GM12878 (cell line): ENCODE results near the gene IL10RA. TPM values are rescaled to one million over a fixed set of nuclear protein-coding genes. Genes with fewer than 3 reads are reported as not detected.

ENCODE experiments used
- ATAC-seq: fragments of 200-7000 bp; cut with Tn5 transposase; 3 replicates; pipeline ENCODE4 v1.9.1; 2020; ENCODE audit warnings: mild to moderate bottlenecking, moderate library complexity
- BruUV-seq: library from RNA; stranded (reverse); fragments of 400-500 nt; replicated peaks from 2 replicates; lab custom pipeline; 2021; lab: Mats Ljungman, UMichigan
- CTCF ChIA-PET: fragments of 300-600 bp; sonication (Branson Sonifier 250); formaldehyde crosslinking; extraction: SDS; loops from one replicate; lab custom pipeline; 2021; ENCODE audit warnings: inconsistent platforms; lab: Yijun Ruan, JAX
- POLR2A ChIA-PET: fragments of 350-600 bp; formaldehyde crosslinking; extraction: SDS; loops from one replicate; lab custom pipeline; 2021; ENCODE audit warnings: inconsistent platforms; lab: Charles Lee
- RAD21 ChIA-PET: fragments of 300-600 bp; sonication (Branson Sonifier 250); formaldehyde crosslinking; loops from one replicate; lab custom pipeline; 2023; ENCODE audit warnings: antibody characterized with exemption; ENCODE audit not compliant: unreplicated experiment; lab: Charles Lee
- SMC1A ChIA-PET: fragments of 300-600 bp; sonication (Branson Sonifier 250); formaldehyde crosslinking; loops from one replicate; lab custom pipeline; 2023; ENCODE audit not compliant: unreplicated experiment, uncharacterized antibody; lab: Charles Lee
- DNase-seq: peaks from one replicate; pipeline ENCODE4 v3.0.0-alpha.2; 2011; ENCODE audit warnings: low read depth, low spot score
- FAIRE-seq: peaks from 3 replicates; lab custom pipeline; 2011; peaks lifted over from hg19 to GRCh38; lab: Jason Lieb, UNC
- H2AFZ ChIP-seq: 2 replicates; pipeline ENCODE4 v1.6.0; 2011; ENCODE audit warnings: low read depth, low read length, control low read depth; ENCODE audit not compliant: control insufficient read depth
- H3K27ac ChIP-seq: 2 replicates; pipeline ENCODE4 v1.5.1; 2011; ENCODE audit warnings: control low read depth; ENCODE audit not compliant: control insufficient read depth, insufficient read depth
- H3K27me3 ChIP-seq, 2 experiments: replicated peaks in 1 of 2; 2 replicates each; pipeline versions ENCODE4 v1.6.0 to v1.6.1; 2011; ENCODE audit warnings: low read length in 1 of 2; ENCODE audit not compliant: control insufficient read depth in 2 of 2, insufficient read depth in 2 of 2
- H3K36me3 ChIP-seq, 2 experiments: 2 replicates each; pipeline ENCODE4 v1.5.1; 2011; ENCODE audit warnings: low read length in 1 of 2; ENCODE audit not compliant: control insufficient read depth in 2 of 2, insufficient read depth in 2 of 2
- H3K4me1 ChIP-seq: 2 replicates; pipeline ENCODE4 v1.6.1; 2011; ENCODE audit warnings: mild to moderate bottlenecking, low read length, moderate library complexity, mixed read lengths; ENCODE audit not compliant: control insufficient read depth, insufficient read depth
- H3K4me2 ChIP-seq: 2 replicates; pipeline ENCODE4 v1.6.0; 2011; ENCODE audit warnings: control low read depth; ENCODE audit not compliant: control insufficient read depth, insufficient read depth
- H3K4me3 ChIP-seq: fragments of 200-600 bp; sonication (generic); 2 replicates; pipeline ENCODE4 v1.5.1; 2016
- H3K79me2 ChIP-seq: 2 replicates; pipeline ENCODE4 v1.6.0; 2011; ENCODE audit warnings: low read length; ENCODE audit not compliant: control insufficient read depth, insufficient read depth
- H3K9ac ChIP-seq: 2 replicates; pipeline ENCODE4 v1.8.0; 2011; ENCODE audit warnings: low read length, control low read depth, mixed read lengths; ENCODE audit not compliant: control insufficient read depth, insufficient read depth
- H3K9me3 ChIP-seq: replicated peaks from 3 replicates; pipeline ENCODE4 v1.5.1; 2011; ENCODE audit warnings: mild to moderate bottlenecking, low read length; ENCODE audit not compliant: control insufficient read depth, insufficient read depth
- H4K20me1 ChIP-seq: 2 replicates; pipeline ENCODE4 v1.6.0; 2011; ENCODE audit not compliant: control insufficient read depth, insufficient read depth
- BACH1 ChIP-seq: fragments of 450-650 bp; IDR thresholded peaks from 2 replicates; pipeline ENCODE4 v1.6.1; 2017; ENCODE audit warnings: mild to moderate bottlenecking, borderline replicate concordance
- BCL11A ChIP-seq: IDR thresholded peaks from 2 replicates; pipeline ENCODE4 v1.6.1; 2011; ENCODE audit warnings: low read depth, low read length
- CEBPB ChIP-seq, 2 experiments: fragments of 150-350 bp in 1 of 2; IDR thresholded peaks; 2 replicates each; pipeline ENCODE4 v1.6.1; 2012 to 2014; ENCODE audit warnings: low read depth in 2 of 2, low read length in 2 of 2, borderline replicate concordance in 1 of 2, inconsistent platforms in 1 of 2
- CREB1 ChIP-seq: IDR thresholded peaks from 2 replicates; pipeline ENCODE4 v1.6.1; 2012; ENCODE audit warnings: low read depth, mild to moderate bottlenecking, inconsistent platforms
- CREM ChIP-seq: IDR thresholded peaks from 2 replicates; pipeline ENCODE4 v1.6.1; 2014; ENCODE audit warnings: antibody characterized with exemption, low read depth
- JUNB ChIP-seq: IDR thresholded peaks from 2 replicates; pipeline ENCODE4 v1.6.1; 2016; ENCODE audit warnings: antibody characterized with exemption, mild to moderate bottlenecking
- LARP7 ChIP-seq: fragments of 450-650 bp; IDR thresholded peaks from 2 replicates; pipeline ENCODE4 v1.6.1; 2017; ENCODE audit warnings: mild to moderate bottlenecking
- MAX ChIP-seq: IDR thresholded peaks from 2 replicates; pipeline ENCODE4 v1.6.1; 2012; ENCODE audit warnings: low read depth, low read length, improper control_type of control experiment
- PBX3 ChIP-seq: IDR thresholded peaks from 2 replicates; pipeline ENCODE4 v1.6.1; 2011; ENCODE audit warnings: mild to moderate bottlenecking, low read depth, low read length, moderate library complexity; ENCODE audit not compliant: insufficient replicate concordance
- RCOR1 ChIP-seq: conservative IDR thresholded peaks from 2 replicates; pipeline ENCODE4 v1.6.1; 2012; ENCODE audit warnings: low read depth, low read length, improper control_type of control experiment
- RUNX3 ChIP-seq: IDR thresholded peaks from 2 replicates; pipeline ENCODE4 v1.6.1; 2012; ENCODE audit warnings: low read length, inconsistent platforms
- SIX5 ChIP-seq: IDR thresholded peaks from 2 replicates; pipeline ENCODE4 v1.6.1; 2011; ENCODE audit warnings: mild to moderate bottlenecking, low read depth, low read length, moderate library complexity; ENCODE audit not compliant: severe bottlenecking
- STAT3 ChIP-seq: IDR thresholded peaks from 2 replicates; pipeline ENCODE4 v1.6.1; 2011; ENCODE audit warnings: low read depth, low read length, improper control_type of control experiment
- TCF12 ChIP-seq: IDR thresholded peaks from 2 replicates; pipeline ENCODE4 v1.6.1; 2011; ENCODE audit warnings: low read depth, mild to moderate bottlenecking, low read length
- ZNF274 ChIP-seq: IDR thresholded peaks from one replicate; pipeline ENCODE4 v1.8.0; 2011; ENCODE audit not compliant: insufficient read length, insufficient read depth
- WGBS: methylation state at CpG from one replicate; pipeline ENCODE4 v1.1.6; 2016; ENCODE audit warnings: low lambda C conversion rate; ENCODE audit not compliant: insufficient replicate concordance, insufficient coverage; ENCODE audit errors: missing lambda C conversion rate; 5-methylcytosine and 5-hydroxymethylcytosine counted together
- in situ Hi-C: fragments of 300-500 bp; cut with MboI; formaldehyde crosslinking; loops from 9 replicates; pipeline ENCODE4 v1.14.3; 2018; ENCODE audit warnings: mixed read lengths
- intact Hi-C: fragments of 100-400 bp; cut with micrococcal nuclease; formaldehyde crosslinking; loops from one replicate; pipeline ENCODE4 v1.14.2; 2022; ENCODE audit not compliant: unreplicated experiment
- polyA plus RNA-seq, 11 experiments: library from polyadenylated mRNA; depleted of rRNA in 4 of 11; unstranded in 6 of 11; stranded (reverse) in 5 of 11; fragments of >200 nt; fragmentation: Nextera tagmentation in 4 of 11; fragmentation: Illumina TruSeq in 1 of 11; extraction: Ambion mirVana in 4 of 11; extraction: Trizol in 1 of 11; gene quantifications; 1 replicate in 1 of 11; 2 replicates in 10 of 11; pipeline versions ENCODE4 v1.2.1 to v1.2.3, GENCODE V29; 2011 to 2016; ENCODE audit warnings: inconsistent platforms in 2 of 11, missing spikeins in 2 of 11, low read depth in 1 of 11
- total RNA-seq, 4 experiments: library from RNA; depleted of rRNA in 3 of 4; stranded (reverse); fragments of >200 nt in 3 of 4; fragmentation: Illumina TruSeq in 1 of 4; extraction: Trizol in 1 of 4; gene quantifications; 2 replicates each; pipeline versions ENCODE4 v1.2.1 to v1.2.3, GENCODE V29; 2013 to 2021

Gene IL10RA
- total and polyA plus RNA-seq, 10 of the 15 experiments (the other 5 are each of a cell fraction or from before 2014, with no cell fraction given): 0.77 to 45.9 (median 9.6) TPM

DNA sequence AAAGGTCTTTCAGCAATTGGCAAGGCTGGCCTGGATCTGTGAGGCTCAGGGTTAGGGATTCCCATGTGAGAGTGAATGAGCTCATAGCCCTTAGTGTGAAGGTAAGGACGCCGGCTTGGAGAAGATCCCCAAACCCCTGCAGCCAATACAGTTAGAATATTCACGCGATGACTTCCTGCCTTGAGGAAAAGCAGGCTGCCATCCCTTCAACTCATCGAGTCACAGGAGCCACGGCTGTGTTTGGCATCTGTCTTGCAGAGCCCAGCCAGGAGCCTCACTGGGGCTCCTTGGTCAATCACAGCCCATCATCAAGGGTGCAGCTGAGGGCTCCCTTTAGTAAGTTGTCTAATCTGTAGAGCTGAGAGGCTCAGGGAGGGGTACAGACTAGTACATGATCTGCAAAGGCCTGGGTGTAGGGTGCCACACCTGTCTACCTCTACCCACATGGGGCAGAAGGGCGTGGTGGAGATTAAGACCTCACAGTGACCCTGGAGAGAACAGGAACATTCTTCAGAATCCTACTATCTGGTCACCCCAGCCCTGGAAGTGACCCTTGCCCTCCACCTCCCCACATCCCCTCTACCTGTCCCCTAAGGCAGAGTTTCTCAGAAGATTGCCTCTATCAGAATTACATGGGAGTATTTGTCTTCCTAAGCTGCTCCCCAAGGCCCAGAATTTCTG, 18.5 kb downstream of the IL10RA start (continued):
- no peak for TF ChIP-seq MAX
- no peak for TF ChIP-seq STAT3
- TF ChIP-seq BACH1: no peak
- no peak for TF ChIP-seq TCF12
- no peak for TF ChIP-seq JUNB
- no peak for TF ChIP-seq SIX5
- no peak for TF ChIP-seq BCL11A
- no peak for TF ChIP-seq RUNX3
- no peak for TF ChIP-seq CEBPB (IDR thresholded peaks at IDR 0.05; ENCODE audit: borderline replicate concordance in 1 of 2, low read depth in 2 of 2, low read length in 2 of 2)

DNA sequence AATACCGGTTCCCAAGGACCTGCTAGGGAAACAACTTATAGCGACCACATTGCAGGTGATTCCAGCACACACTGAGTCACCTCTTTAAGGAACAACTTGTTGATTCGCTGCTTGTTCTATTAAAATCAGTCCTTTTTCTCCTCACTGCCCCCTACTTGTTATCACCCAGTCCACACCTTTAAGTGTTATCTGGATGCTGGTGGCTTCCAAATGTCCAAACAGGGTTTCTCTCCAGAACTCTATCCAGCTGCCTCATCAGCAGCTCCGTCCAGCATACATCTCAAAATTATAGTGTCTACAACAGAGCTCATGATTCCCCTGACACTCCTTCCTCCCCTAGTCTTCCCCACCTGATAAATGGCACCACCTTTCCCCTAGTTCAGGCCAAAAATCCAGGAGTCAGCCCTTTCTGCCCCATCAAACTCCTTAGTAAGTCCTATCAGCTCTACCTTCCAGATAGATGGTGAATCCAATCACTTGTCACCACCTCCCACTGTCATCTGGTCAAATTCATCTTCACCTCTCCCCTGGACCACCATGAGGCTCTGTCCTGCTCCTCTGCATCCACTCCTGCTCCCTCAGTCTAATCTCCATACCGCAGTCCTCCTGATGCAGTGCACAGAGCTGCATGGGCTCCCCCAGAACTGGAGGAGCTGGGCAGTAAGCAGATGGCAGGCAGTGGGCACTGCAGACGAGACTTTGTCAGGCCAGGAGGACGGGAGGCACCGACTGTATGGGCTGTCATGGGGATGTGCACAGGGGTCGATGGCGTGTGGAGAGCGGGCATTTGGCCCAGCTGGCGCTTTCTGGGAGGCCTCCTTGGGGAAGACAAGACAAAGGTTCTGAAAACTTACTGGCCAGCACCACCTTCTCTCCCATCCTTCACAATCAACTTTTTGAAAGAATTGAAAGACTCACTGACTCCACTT, 19.3 kb downstream of the IL10RA start:
- H3K79me2 ChIP-seq: no peaks in the 10 kb centered on the region
- ChIA-PET RAD21 (interaction anchor here (1.0 to 3.2 kb wide), 5 partner anchors 18 to 59 kb away, joined by 3 to 21 read pairs (median 6); partner anchors contain the start of gene IL10RA), CTCF (interaction anchor here (1.7 to 8.0 kb wide), 2 partner anchors 18 to 197 kb away, joined by 4 to 49 read pairs; partner anchors contain the start of gene IL10RA), SMC1A (interaction anchor here (0.9 to 19.0 kb wide), 6 partner anchors 10 to 55 kb away, joined by 3 to 280 read pairs (median 6); partner anchors contain the start of gene IL10RA), POLR2A (interaction anchor here (0.9 to 4.3 kb wide), 4 partner anchors 8 to 37 kb away, joined by 3 to 20 read pairs (median 9); no protein-coding TSS in a partner anchor)
- H3K9ac ChIP-seq: no peak overlapping the region
- 50% methylated on average over 12 of the region's 12 CpGs for WGBS
- no peaks in the 10 kb centered on the region for H4K20me1 ChIP-seq
- no peak overlapping the region for H2AFZ ChIP-seq
- in situ Hi-C loops (no loop called here), intact Hi-C loops (no loop called here)
- no peaks in the 10 kb centered on the region for H3K27me3 ChIP-seq
- FAIRE-seq: no peak
- H3K27ac ChIP-seq: no peak overlapping the region
- TF ChIP-seq CREB1 (no peak), PBX3 (no peak), RCOR1 (no peak), LARP7 (no peak), ZNF274 (no peak), CREM (no peak)
- H3K36me3 ChIP-seq: 0 out of 4 replicates have a peak, but pooled peaks cover 0 to 3% of the 10 kb centered on the region in 2 experiments
- H3K4me3 ChIP-seq: no peak overlapping the region
- BruUV-seq: no TSS peak
- ATAC-seq: no peak
- H3K4me1 ChIP-seq: peaks cover 73% of the 10 kb centered on the region
- H3K9me3 ChIP-seq: no peaks in the 10 kb centered on the region; the same call in 2 of the 3 replicates
- no peak overlapping the region for H3K4me2 ChIP-seq
- DNase-seq: no peak
